T-helper 1 cell treated with Interleukin-12 subunit alpha and Interleukin-12 subunit beta and Interleukin-4 antibody, amounts not matched to agents 30 μg/mL and 1 μg/mL, for 36 hours (primary cell): ENCODE measurements around the gene MNX1.

Source experiments
- H3K27ac Mint-ChIP-seq: one replicate; pipeline ENCODE4 v1.8.0; 2021; ENCODE audit warnings: mild to moderate bottlenecking, mixed read lengths
- H3K27me3 Mint-ChIP-seq: one replicate; pipeline ENCODE4 v1.8.0; 2021; ENCODE audit warnings: low read depth, mixed read lengths
- H3K36me3 Mint-ChIP-seq: one replicate; pipeline ENCODE4 v1.8.0; 2021; ENCODE audit warnings: low read depth, mixed read lengths
- H3K4me1 Mint-ChIP-seq: one replicate; pipeline ENCODE4 v1.8.0; 2021; ENCODE audit warnings: low read depth, mixed read lengths
- H3K4me3 Mint-ChIP-seq: one replicate; pipeline ENCODE4 v1.8.0; 2021; ENCODE audit warnings: mild to moderate bottlenecking, moderate library complexity, mixed read lengths
- H3K9me3 Mint-ChIP-seq: one replicate; pipeline ENCODE4 v1.8.0; 2021; ENCODE audit warnings: mixed read lengths

MNX1 gene

GRCh38 chr7:156962897-156963296 lies 47.6 kb downstream of the MNX1 start:
- Mint-ChIP-seq H3K9me3 (no peaks in the 10 kb centered on the region), H3K36me3 (peaks cover 41% of the 10 kb centered on the region), H3K4me1 (no peaks in the 10 kb centered on the region), H3K4me3 (no peak overlapping the region), H3K27ac (no peak overlapping the region), H3K27me3 (no peaks in the 10 kb centered on the region)

- Mint-ChIP-seq H3K27me3 (no peaks in the 10 kb centered on the region), H3K27ac (no peak overlapping the region)
Observed at GRCh38 chr7:156962145-156962544, 48.3 kb downstream of the MNX1 start.

GRCh38 chr7:156956727-156957126 lies 53.7 kb downstream of the MNX1 start:
- Mint-ChIP-seq H3K4me3 (no peak overlapping the region), H3K4me1 (peaks cover 3% of the 10 kb centered on the region), H3K27ac (no peak overlapping the region), H3K36me3 (peaks cover 51% of the 10 kb centered on the region), H3K9me3 (no peaks in the 10 kb centered on the region), H3K27me3 (no peaks in the 10 kb centered on the region)

More at GRCh38 chr7:156962145-156962544, 48.3 kb downstream of the MNX1 start:
- H3K36me3 Mint-ChIP-seq = peaks cover 38% of the 10 kb centered on the region
- no peaks in the 10 kb centered on the region for H3K4me1 Mint-ChIP-seq
- H3K9me3 Mint-ChIP-seq = no peaks in the 10 kb centered on the region
- H3K4me3 Mint-ChIP-seq = no peak overlapping the region

- Mint-ChIP-seq H3K9me3 (no peaks in the 10 kb centered on the region), H3K27ac (no peak overlapping the region), H3K27me3 (no peaks in the 10 kb centered on the region), H3K4me1 (peaks cover 15% of the 10 kb centered on the region), H3K4me3 (no peak overlapping the region), H3K36me3 (peaks cover 41% of the 10 kb centered on the region)
Observed at GRCh38 chr7:156954941-156955340, 55.5 kb downstream of the MNX1 start.
